Activated T-helper 1 cell treated with Interleukin-2 at 50 U/mL for 16 hours (primary cell): ENCODE measurements around the gene ZNF883.

Experiments used
- DNase-seq: peaks from one replicate; pipeline ENCODE4 v3.0.0-alpha.2; 2020; ENCODE audit warnings: low read depth

ZNF883 gene

GRCh38 chr9:112917987-112918362, 94.0 kb downstream of the ZNF883 start:
- DNase-seq = no peak

GRCh38 chr9:112917047-112917986, 94.7 kb downstream of the ZNF883 start:
- no peak for DNase-seq

- no peak for DNase-seq
Measured at GRCh38 chr9:112914524-112914923, 97.5 kb downstream of the ZNF883 start.

- DNase-seq = no peak
Measured at GRCh38 chr9:112913326-112913725, 98.7 kb downstream of the ZNF883 start.

DNA sequence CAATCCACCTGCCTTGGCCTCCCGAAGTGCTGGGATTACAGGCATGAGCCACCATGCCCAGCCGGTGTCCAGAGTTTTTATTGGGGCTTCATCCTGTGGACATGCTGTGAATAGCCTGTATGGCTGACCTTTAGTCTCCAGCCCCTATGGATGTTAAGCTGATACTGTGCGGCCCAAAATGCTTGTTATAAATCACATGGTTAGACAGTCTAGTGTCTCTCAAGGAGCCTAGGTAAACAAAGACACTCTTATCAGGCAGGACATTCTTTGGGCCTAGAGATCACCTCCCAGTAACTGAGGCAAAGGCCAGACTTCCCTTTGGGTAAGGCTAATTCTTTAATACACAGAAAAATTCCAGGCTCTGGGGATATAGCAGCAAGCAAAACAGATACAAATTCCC, 99.4 kb downstream of the ZNF883 start:
- no peak for DNase-seq

- DNase-seq = no peak
Measured at GRCh38 chr9:112911736-112912135, 100.3 kb downstream of the ZNF883 start.
